BJ (cell line): ENCODE data around the gene SLC25A13. TPM values are rescaled to one million over a fixed set of nuclear protein-coding genes. Genes with fewer than 3 reads are reported as not detected.

Source experiments
- CTCF ChIA-PET: fragments of 350-600 bp; formaldehyde crosslinking; extraction: SDS; loops from one replicate; lab custom pipeline; 2021; ENCODE audit warnings: antibody characterized with exemption, inconsistent platforms; lab: Yijun Ruan, JAX
- POLR2A ChIA-PET: fragments of 300-600 bp; sonication (Branson Sonifier 250); formaldehyde crosslinking; extraction: SDS; loops from one replicate; lab custom pipeline; 2021; ENCODE audit warnings: antibody characterized with exemption; lab: Charles Lee
- DNase-seq: peaks from one replicate; pipeline ENCODE4 v3.0.0-alpha.2; 2011; ENCODE audit warnings: low read depth
- H3K27me3 ChIP-seq: 2 replicates; pipeline ENCODE4 v1.6.0; 2011; ENCODE audit warnings: low read length; ENCODE audit not compliant: control insufficient read depth, insufficient read depth
- H3K36me3 ChIP-seq: 2 replicates; pipeline ENCODE4 v1.5.1; 2011; ENCODE audit warnings: low read length; ENCODE audit not compliant: control insufficient read depth, insufficient read depth
- H3K4me3 ChIP-seq: 2 replicates; pipeline ENCODE4 v1.5.1; 2011; ENCODE audit warnings: low read depth, mild to moderate bottlenecking, control low read depth, low read length
- polyA plus RNA-seq: library from polyadenylated mRNA; depleted of rRNA; stranded (reverse); fragments of >200 nt; gene quantifications from 2 replicates; pipeline ENCODE4 v1.2.3, GENCODE V29; 2011
- TF ChIP-seq, protein P1 (sequence below): IDR thresholded peaks from 2 replicates; pipeline ENCODE4 v1.5.1; 2011; ENCODE audit warnings: low read depth, mild to moderate bottlenecking, control low read depth, inconsistent platforms, low read length, moderate library complexity; ENCODE audit not compliant: insufficient read depth

Gene SLC25A13
- polyA plus RNA-seq, 1 experiment = 6.2 TPM

DNA sequence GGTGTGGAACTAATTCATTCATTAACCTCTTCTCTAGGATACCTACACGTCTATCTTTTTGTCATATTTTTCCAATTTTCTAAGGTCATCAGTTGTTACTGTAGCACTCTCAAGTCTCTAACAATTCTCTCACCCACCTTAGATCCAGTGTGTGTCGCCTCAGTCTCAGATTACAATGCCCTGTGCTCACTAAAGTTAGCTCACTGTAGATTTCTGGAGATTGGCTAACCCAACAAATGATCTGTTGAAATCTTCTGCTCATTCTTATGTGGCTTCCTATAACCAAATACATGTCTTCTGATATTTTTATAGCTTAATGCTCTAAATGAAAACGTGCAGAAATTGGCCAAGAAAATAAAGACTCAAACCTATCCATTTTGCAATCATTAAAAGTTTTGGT lies 142.6 kb downstream of the SLC25A13 start:
- CTCF ChIA-PET = interaction anchor here (0.6 to 1.2 kb wide), 2 partner anchors 11 to 262 kb away, joined by 3 read pairs; no protein-coding TSS in a partner anchor
- no peak for DNase-seq
- H3K27me3 ChIP-seq = no peaks in the 10 kb centered on the region
- TF ChIP-seq, protein P1, sequence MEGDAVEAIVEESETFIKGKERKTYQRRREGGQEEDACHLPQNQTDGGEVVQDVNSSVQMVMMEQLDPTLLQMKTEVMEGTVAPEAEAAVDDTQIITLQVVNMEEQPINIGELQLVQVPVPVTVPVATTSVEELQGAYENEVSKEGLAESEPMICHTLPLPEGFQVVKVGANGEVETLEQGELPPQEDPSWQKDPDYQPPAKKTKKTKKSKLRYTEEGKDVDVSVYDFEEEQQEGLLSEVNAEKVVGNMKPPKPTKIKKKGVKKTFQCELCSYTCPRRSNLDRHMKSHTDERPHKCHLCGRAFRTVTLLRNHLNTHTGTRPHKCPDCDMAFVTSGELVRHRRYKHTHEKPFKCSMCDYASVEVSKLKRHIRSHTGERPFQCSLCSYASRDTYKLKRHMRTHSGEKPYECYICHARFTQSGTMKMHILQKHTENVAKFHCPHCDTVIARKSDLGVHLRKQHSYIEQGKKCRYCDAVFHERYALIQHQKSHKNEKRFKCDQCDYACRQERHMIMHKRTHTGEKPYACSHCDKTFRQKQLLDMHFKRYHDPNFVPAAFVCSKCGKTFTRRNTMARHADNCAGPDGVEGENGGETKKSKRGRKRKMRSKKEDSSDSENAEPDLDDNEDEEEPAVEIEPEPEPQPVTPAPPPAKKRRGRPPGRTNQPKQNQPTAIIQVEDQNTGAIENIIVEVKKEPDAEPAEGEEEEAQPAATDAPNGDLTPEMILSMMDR = no peak
- H3K4me3 ChIP-seq = no peak overlapping the region
- no peaks in the 10 kb centered on the region for H3K36me3 ChIP-seq
- POLR2A ChIA-PET = no interaction called here

DNA sequence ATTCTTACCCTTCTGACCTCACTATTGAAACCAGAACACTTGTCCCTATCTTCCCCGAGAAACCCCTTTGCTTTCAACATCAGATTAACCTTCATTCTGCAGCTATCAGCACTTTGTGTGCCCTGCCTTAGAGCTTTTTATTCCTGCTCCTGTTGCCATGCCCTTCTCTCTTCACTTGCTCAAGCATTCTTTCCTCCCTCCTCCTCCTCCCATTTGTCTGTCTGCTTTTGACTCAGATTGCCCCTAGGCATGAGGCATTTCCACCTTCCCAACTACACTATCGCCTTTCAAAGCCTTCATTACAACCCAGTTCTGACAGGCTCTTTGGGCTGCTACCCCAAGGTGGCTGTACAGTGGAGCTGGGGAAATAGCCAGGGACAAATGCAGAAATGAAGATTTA lies 143.3 kb downstream of the SLC25A13 start:
- no peak for DNase-seq
- ChIA-PET CTCF (no interaction called here), POLR2A (no interaction called here)
- Histone ChIP-seq H3K36me3 (no peaks in the 10 kb centered on the region), H3K4me3 (no peak overlapping the region), H3K27me3 (no peaks in the 10 kb centered on the region)
- TF ChIP-seq, protein P1 = no peak

DNA sequence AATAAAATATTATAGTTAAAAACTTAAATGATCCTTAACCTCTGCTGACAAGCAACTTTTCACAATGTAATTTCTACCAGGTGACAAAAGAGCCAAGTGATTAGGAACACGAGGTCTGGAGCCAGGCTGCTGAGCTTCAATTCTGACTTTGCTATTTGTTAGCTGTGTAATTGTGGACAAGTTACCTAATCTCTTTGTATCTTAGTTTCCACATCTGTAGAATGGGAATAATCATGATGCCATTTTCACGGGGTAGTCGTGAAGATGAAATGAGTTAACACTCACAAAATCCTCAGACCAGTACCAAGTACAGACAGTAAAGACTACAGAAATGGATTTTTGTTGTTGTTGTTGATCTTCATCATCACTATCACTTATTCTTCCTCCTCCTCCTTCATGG lies 144.5 kb downstream of the SLC25A13 start:
- TF ChIP-seq, protein P1 = no peak
- Histone ChIP-seq H3K4me3 (no peak overlapping the region), H3K27me3 (no peaks in the 10 kb centered on the region), H3K36me3 (no peaks in the 10 kb centered on the region)
- ChIA-PET CTCF (interaction anchor here (0.7 kb wide), 1 partner anchor 27 kb away, joined by 3 read pairs; no protein-coding TSS in a partner anchor), POLR2A (no interaction called here)
- DNase-seq = no peak

DNA sequence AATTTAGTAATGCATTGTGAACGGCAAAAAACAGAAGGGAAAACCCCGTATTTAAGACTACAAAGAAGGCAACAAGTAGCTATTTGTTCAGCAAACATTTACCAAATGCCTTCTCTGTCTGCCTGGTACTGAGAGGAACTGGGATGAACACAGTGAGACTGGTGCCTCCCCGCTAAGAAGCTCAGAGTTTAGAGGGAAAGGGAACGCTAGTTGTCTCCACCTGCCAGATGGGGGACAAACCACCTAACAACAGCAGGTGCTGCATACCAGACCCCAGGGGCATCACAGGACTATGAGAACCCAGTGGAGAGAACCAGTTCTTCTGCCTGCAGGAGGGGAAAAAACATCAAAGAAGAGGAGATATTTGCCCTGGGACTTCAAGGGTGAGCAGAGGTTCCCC lies 147.1 kb downstream of the SLC25A13 start:
- no peaks in the 10 kb centered on the region for H3K27me3 ChIP-seq
- ChIA-PET POLR2A (no interaction called here), CTCF (no interaction called here)
- no peak overlapping the region for H3K4me3 ChIP-seq
- no peaks in the 10 kb centered on the region for H3K36me3 ChIP-seq
- TF ChIP-seq, protein P1 = no peak
- no peak for DNase-seq

DNA sequence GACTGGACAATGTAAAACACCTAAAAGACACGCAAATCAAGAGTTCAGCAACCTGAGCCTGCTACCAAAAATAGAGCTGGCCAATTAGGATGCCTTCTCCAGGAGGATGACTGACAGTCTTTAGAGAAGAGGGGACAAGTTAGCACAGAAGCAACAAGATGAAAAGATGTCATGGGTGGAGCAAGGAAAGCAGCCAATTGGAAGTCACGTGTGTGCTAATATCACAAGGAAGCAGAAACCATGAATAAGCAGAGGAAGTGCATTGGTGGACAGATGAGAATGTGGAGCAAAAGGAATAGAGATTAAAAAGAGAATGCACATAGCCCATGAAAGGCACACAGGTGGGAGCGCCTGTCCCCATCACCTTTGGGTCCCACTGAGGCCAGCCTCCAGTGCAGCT lies 148.1 kb downstream of the SLC25A13 start:
- Histone ChIP-seq H3K36me3 (no peaks in the 10 kb centered on the region), H3K4me3 (no peak overlapping the region), H3K27me3 (no peaks in the 10 kb centered on the region)
- DNase-seq = no peak
- ChIA-PET CTCF (no interaction called here), POLR2A (no interaction called here)
- TF ChIP-seq, protein P1 = no peak
